Measurements from ENCODE around the gene FXR1.

The FXR1 gene

DNA sequence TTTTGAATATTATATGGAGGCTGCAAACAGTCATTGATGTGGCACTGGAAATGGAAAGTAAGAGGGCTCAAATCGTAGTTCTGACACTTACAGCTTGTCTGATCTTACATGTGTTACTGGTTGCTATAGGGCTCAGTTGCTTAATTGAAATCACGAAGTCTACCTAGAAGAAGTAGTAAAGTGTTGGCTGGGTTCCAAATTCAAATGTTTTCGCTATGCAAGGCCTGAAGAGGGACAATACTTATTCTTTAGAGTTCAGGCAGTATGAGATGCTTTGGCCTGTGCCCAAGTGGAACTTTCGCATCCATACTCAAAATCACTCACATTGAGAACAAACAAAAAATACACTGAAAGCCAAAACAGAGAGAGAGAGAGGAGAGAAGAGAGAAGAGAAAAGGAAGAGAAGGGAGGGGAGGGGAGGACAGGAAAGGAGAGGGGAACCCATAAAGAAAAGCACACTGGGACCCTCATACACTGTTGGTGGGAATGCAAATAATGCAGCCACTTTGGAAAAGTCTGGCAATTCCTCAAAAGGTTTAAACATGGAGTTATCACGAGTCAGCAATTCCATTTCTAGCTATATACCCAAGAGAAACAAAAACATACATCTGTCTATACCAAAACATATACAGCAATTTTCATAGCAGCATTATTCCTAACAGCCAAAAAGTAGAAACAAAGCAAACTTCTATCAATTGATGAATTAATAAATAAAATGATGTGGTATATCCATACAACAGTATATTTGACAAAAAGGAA is 2.9 kb upstream of the FXR1 start:
- no peak for DNase-seq
- no peaks in the 10 kb centered on the region for H3K9me3 ChIP-seq (ENCODE audit: control insufficient read depth, low read length)
- peaks cover 15% of the 10 kb centered on the region for H3K4me1 ChIP-seq (ENCODE audit: control insufficient read depth, insufficient read depth, low read length, poor library complexity, severe bottlenecking)
- H3K36me3 ChIP-seq (ENCODE audit: control insufficient read depth, insufficient read depth, low read length): no peaks in the 10 kb centered on the region
- no peak overlapping the region for H3K4me3 ChIP-seq (ENCODE audit: insufficient read depth, low read depth, low read length, poor library complexity, severe bottlenecking)
- no peak overlapping the region for H3K27ac ChIP-seq (ENCODE audit: insufficient read depth, low read length, poor library complexity, severe bottlenecking)
- H3K27me3 ChIP-seq (replicated peaks; ENCODE audit: control insufficient read depth, insufficient read depth, low read length, poor library complexity, severe bottlenecking): no peaks in the 10 kb centered on the region

- Histone ChIP-seq H3K4me1 (ENCODE audit: control insufficient read depth, insufficient read depth, low read length, poor library complexity, severe bottlenecking) (peaks cover 18% of the 10 kb centered on the region), H3K4me3 (ENCODE audit: insufficient read depth, low read depth, low read length, poor library complexity, severe bottlenecking) (no peak overlapping the region), H3K9me3 (ENCODE audit: control insufficient read depth, low read length) (no peaks in the 10 kb centered on the region), H3K36me3 (ENCODE audit: control insufficient read depth, insufficient read depth, low read length) (no peaks in the 10 kb centered on the region), H3K27ac (ENCODE audit: insufficient read depth, low read length, poor library complexity, severe bottlenecking) (no peak overlapping the region), H3K27me3 (replicated peaks; ENCODE audit: control insufficient read depth, insufficient read depth, low read length, poor library complexity, severe bottlenecking) (no peaks in the 10 kb centered on the region)
- DNase-seq: no peak
Measured at GRCh38 chr3:180910823-180911222, 1.6 kb upstream of the FXR1 start.

DNA sequence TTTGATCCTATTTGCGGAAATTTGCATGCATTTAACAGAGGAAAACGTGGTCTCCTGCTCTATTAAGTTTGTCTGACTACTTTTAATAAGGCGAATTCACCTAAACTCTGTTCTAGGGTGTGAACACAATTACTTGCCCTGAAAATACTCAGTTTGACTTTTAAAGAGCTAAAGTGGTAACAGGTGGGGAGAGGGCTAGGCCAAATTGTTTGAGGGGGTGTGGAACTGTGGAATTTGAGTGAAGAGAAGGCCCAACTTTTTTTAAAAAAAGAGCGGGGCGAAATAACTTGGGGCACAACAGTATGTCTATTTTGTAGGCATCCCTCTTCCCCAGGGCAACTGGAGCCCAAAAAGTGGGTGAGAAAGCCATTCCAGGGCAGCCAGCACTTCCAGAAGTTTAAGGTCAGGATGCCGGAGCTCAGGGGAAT is 580 bp upstream of the FXR1 start:
- Histone ChIP-seq H3K4me1 (ENCODE audit: control insufficient read depth, insufficient read depth, low read length, poor library complexity, severe bottlenecking) (peaks cover 18% of the 10 kb centered on the region), H3K27ac (ENCODE audit: insufficient read depth, low read length, poor library complexity, severe bottlenecking) (peak overlapping the region; percentile 94), H3K9me3 (ENCODE audit: control insufficient read depth, low read length) (no peaks in the 10 kb centered on the region), H3K27me3 (replicated peaks; ENCODE audit: control insufficient read depth, insufficient read depth, low read length, poor library complexity, severe bottlenecking) (no peaks in the 10 kb centered on the region), H3K36me3 (ENCODE audit: control insufficient read depth, insufficient read depth, low read length) (no peaks in the 10 kb centered on the region), H3K4me3 (ENCODE audit: insufficient read depth, low read depth, low read length, poor library complexity, severe bottlenecking) (peak overlapping the region; percentile 90)
- no peak for DNase-seq

DNA sequence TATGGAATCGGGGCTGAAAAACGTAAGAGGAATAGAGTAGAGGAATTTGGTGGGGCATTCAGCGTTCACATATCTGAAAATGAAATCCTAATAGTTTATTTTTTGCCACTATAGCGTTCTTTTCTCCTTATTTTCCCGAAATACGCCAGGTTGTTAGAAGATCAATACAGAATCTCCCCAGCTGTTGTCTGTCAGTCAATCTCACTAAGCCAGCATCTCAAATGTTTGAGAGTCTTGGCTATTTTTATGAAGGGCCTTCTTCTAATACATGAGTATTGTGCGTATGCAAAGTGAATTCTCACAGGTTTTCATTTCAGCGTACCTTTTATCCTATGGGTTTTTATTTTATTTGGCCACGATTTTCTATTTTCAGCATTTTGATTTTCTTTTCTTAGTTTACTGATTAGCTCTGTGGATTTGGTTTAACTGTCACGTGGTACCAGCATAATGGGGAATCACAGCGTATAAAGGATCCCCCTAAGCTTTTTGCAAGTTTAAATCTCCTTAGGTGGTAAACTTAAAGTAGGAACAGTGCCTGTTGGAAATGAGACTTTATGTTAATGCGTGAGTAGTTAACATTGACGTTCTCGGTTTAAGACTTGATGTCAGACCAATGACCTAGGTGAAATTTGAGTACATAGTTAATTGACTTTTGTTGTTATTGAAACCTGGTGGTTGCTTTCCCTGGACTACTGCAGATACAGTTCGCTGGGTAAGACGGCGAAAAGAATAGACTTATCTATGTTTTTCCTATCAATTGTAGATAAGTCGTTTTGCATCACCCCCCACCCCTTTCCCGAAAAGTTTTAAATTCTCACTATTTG is 1.3 kb downstream of the FXR1 start:
- peak overlapping the region; percentile 90 for H3K4me3 ChIP-seq (ENCODE audit: insufficient read depth, low read depth, low read length, poor library complexity, severe bottlenecking)
- H3K27ac ChIP-seq (ENCODE audit: insufficient read depth, low read length, poor library complexity, severe bottlenecking): peak overlapping the region; percentile 94
- peaks cover 18% of the 10 kb centered on the region for H3K4me1 ChIP-seq (ENCODE audit: control insufficient read depth, insufficient read depth, low read length, poor library complexity, severe bottlenecking)
- H3K9me3 ChIP-seq (ENCODE audit: control insufficient read depth, low read length): no peaks in the 10 kb centered on the region
- H3K36me3 ChIP-seq (ENCODE audit: control insufficient read depth, insufficient read depth, low read length): no peaks in the 10 kb centered on the region
- no peaks in the 10 kb centered on the region for H3K27me3 ChIP-seq (replicated peaks; ENCODE audit: control insufficient read depth, insufficient read depth, low read length, poor library complexity, severe bottlenecking)
- no peak for DNase-seq

DNA sequence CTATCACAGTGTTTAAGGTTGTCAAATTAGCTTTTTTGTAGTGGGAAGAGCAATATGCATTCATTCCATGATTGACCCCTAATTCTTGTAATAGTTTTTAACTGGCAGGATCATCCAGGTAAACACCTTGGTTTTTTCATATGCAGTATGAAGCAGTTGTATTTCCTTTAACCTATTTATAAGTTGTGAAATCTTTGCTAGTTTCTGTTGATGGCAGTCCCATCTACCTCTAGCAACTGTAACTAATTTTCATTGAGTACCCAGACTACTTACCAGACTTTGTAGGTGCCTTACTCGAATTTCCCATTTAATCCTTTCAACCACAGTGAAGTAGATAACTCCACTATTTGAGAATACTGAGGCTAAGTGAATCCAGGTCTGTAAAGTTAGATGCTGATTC is 6.1 kb downstream of the FXR1 start:
- Histone ChIP-seq H3K36me3 (ENCODE audit: control insufficient read depth, insufficient read depth, low read length) (no peaks in the 10 kb centered on the region), H3K27ac (ENCODE audit: insufficient read depth, low read length, poor library complexity, severe bottlenecking) (no peak overlapping the region), H3K9me3 (ENCODE audit: control insufficient read depth, low read length) (no peaks in the 10 kb centered on the region), H3K4me1 (ENCODE audit: control insufficient read depth, insufficient read depth, low read length, poor library complexity, severe bottlenecking) (peaks cover 13% of the 10 kb centered on the region), H3K4me3 (ENCODE audit: insufficient read depth, low read depth, low read length, poor library complexity, severe bottlenecking) (no peak overlapping the region), H3K27me3 (replicated peaks; ENCODE audit: control insufficient read depth, insufficient read depth, low read length, poor library complexity, severe bottlenecking) (no peaks in the 10 kb centered on the region)
- DNase-seq: no peak

GRCh38 chr3:180922242-180922641 is 9.8 kb downstream of the FXR1 start:
- H3K27ac ChIP-seq (ENCODE audit: insufficient read depth, low read length, poor library complexity, severe bottlenecking): no peak overlapping the region
- no peaks in the 10 kb centered on the region for H3K27me3 ChIP-seq (replicated peaks; ENCODE audit: control insufficient read depth, insufficient read depth, low read length, poor library complexity, severe bottlenecking)
- no peak overlapping the region for H3K4me3 ChIP-seq (ENCODE audit: insufficient read depth, low read depth, low read length, poor library complexity, severe bottlenecking)
- peaks cover 4% of the 10 kb centered on the region for H3K4me1 ChIP-seq (ENCODE audit: control insufficient read depth, insufficient read depth, low read length, poor library complexity, severe bottlenecking)
- no peaks in the 10 kb centered on the region for H3K9me3 ChIP-seq (ENCODE audit: control insufficient read depth, low read length)
- no peak for DNase-seq
- no peaks in the 10 kb centered on the region for H3K36me3 ChIP-seq (ENCODE audit: control insufficient read depth, insufficient read depth, low read length)

- H3K36me3 ChIP-seq (ENCODE audit: control insufficient read depth, insufficient read depth, low read length): no peaks in the 10 kb centered on the region
- H3K4me1 ChIP-seq (ENCODE audit: control insufficient read depth, insufficient read depth, low read length, poor library complexity, severe bottlenecking): peaks cover 4% of the 10 kb centered on the region
- no peaks in the 10 kb centered on the region for H3K9me3 ChIP-seq (ENCODE audit: control insufficient read depth, low read length)
- no peak overlapping the region for H3K27ac ChIP-seq (ENCODE audit: insufficient read depth, low read length, poor library complexity, severe bottlenecking)
- DNase-seq: no peak
- no peak overlapping the region for H3K4me3 ChIP-seq (ENCODE audit: insufficient read depth, low read depth, low read length, poor library complexity, severe bottlenecking)
- H3K27me3 ChIP-seq (replicated peaks; ENCODE audit: control insufficient read depth, insufficient read depth, low read length, poor library complexity, severe bottlenecking): no peaks in the 10 kb centered on the region
Measured at GRCh38 chr3:180923561-180923960, 11.1 kb downstream of the FXR1 start.

DNA sequence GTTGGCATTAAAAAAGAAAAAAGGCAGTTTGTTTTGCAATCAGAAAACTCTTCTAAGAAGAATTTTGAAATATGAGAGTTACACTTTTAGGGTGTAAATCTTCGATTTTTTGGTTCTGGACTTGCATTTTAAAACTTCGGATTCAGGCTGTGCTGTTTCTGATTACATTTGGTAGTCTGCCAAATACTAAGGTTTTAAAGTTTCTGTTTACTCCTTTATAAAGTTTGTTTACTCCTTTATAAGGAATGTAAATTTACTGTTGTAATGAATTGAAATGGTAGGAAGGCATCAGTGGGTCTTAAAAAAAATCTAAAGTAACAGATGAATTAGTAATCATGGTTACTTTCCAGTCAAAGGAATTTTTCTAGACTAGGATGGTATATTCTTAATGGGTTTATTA is 14.1 kb downstream of the FXR1 start:
- no peak for DNase-seq
- no peaks in the 10 kb centered on the region for H3K36me3 ChIP-seq (ENCODE audit: control insufficient read depth, insufficient read depth, low read length)
- H3K4me1 ChIP-seq (ENCODE audit: control insufficient read depth, insufficient read depth, low read length, poor library complexity, severe bottlenecking): peaks cover 4% of the 10 kb centered on the region
- no peak overlapping the region for H3K4me3 ChIP-seq (ENCODE audit: insufficient read depth, low read depth, low read length, poor library complexity, severe bottlenecking)
- H3K9me3 ChIP-seq (ENCODE audit: control insufficient read depth, low read length): no peaks in the 10 kb centered on the region
- H3K27me3 ChIP-seq (replicated peaks; ENCODE audit: control insufficient read depth, insufficient read depth, low read length, poor library complexity, severe bottlenecking): no peaks in the 10 kb centered on the region
- H3K27ac ChIP-seq (ENCODE audit: insufficient read depth, low read length, poor library complexity, severe bottlenecking): no peak overlapping the region

DNA sequence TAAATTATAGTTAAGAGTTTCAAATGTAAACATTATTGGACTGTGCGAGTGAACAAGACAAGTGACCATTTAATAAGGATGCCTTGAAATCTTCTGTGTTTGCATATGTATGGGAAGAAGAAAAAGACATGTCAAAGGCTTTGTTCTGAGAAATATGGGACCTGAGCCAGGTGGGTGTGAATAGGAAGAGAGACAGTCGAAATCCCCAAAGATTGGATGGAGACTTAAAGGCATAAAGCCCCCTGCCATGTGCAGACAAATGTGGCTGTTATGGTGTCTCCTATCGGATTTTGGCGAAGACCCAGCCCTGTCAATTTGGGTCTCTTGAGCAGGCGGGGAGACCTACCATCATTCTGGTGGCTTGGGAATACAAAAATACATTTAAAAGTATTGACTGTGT is 16.9 kb downstream of the FXR1 start:
- H3K4me3 ChIP-seq (ENCODE audit: insufficient read depth, low read depth, low read length, poor library complexity, severe bottlenecking): no peak overlapping the region
- no peaks in the 10 kb centered on the region for H3K27me3 ChIP-seq (replicated peaks; ENCODE audit: control insufficient read depth, insufficient read depth, low read length, poor library complexity, severe bottlenecking)
- H3K27ac ChIP-seq (ENCODE audit: insufficient read depth, low read length, poor library complexity, severe bottlenecking): no peak overlapping the region
- H3K9me3 ChIP-seq (ENCODE audit: control insufficient read depth, low read length): no peaks in the 10 kb centered on the region
- peaks cover 4% of the 10 kb centered on the region for H3K4me1 ChIP-seq (ENCODE audit: control insufficient read depth, insufficient read depth, low read length, poor library complexity, severe bottlenecking)
- no peaks in the 10 kb centered on the region for H3K36me3 ChIP-seq (ENCODE audit: control insufficient read depth, insufficient read depth, low read length)
- no peak for DNase-seq

DNA sequence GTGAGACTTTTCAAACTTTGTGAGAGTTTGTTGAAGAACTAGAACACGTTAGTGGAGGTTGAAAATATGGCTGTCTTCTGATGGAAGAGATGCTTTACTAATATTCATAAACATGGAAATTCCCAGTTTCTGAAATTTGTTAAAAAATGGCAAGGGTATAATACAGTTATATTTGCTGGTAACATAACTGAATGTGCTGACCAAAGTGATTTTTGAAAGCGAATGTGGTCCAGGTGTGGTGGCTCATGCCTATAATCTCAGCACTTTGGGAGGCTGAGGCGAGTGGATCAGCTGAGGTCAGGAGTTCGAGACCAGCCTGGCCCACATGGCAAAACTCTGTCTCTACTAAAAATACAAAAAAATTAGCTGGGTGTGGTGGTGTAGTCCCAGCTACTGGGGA is 18.1 kb downstream of the FXR1 start:
- H3K4me3 ChIP-seq (ENCODE audit: insufficient read depth, low read depth, low read length, poor library complexity, severe bottlenecking): no peak overlapping the region
- DNase-seq: no peak
- H3K9me3 ChIP-seq (ENCODE audit: control insufficient read depth, low read length): no peaks in the 10 kb centered on the region
- peaks cover 4% of the 10 kb centered on the region for H3K4me1 ChIP-seq (ENCODE audit: control insufficient read depth, insufficient read depth, low read length, poor library complexity, severe bottlenecking)
- H3K27me3 ChIP-seq (replicated peaks; ENCODE audit: control insufficient read depth, insufficient read depth, low read length, poor library complexity, severe bottlenecking): no peaks in the 10 kb centered on the region
- H3K27ac ChIP-seq (ENCODE audit: insufficient read depth, low read length, poor library complexity, severe bottlenecking): no peak overlapping the region
- H3K36me3 ChIP-seq (ENCODE audit: control insufficient read depth, insufficient read depth, low read length): no peaks in the 10 kb centered on the region

Measured in effector memory CD4-positive, alpha-beta T cell (primary cell).